HG03159 (cell line): ENCODE data around the gene PPARGC1A.

Source experiments
- ATAC-seq: cut with Tn5 transposase; IDR thresholded peaks from one replicate; pipeline ENCODE4 v1.9.1; 2021; ENCODE audit warnings: mild to moderate bottlenecking, moderate library complexity; ENCODE audit not compliant: unreplicated experiment

The PPARGC1A gene

GRCh38 chr4:23911675-23912455 lies 22.0 kb upstream of the PPARGC1A start:
- no peak for ATAC-seq

- ATAC-seq = no peak
These were observed 19.8 kb upstream of the PPARGC1A start for GRCh38 chr4:23909671-23910070.

DNA sequence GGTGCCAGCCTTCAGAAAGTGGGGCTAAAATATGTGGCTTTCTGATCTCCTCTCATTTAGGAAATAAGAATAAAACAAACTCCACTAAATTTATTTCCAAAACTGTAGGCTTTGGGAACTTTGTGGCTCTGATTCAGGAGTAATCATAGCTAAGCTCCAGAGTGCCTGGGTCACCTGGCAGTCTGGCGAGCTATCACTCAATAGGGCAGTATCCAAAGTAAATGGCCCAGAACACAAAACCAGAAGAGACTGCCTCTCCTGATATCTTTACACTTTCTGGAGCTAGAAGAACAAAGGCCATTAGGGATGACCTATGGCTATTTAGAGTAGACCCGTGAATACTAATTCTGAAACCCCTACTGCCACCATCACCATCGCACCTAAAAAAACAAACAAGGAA lies 17.0 kb upstream of the PPARGC1A start:
- ATAC-seq = no peak

GRCh38 chr4:23904639-23905071 lies 14.8 kb upstream of the PPARGC1A start:
- ATAC-seq = no peak

DNA sequence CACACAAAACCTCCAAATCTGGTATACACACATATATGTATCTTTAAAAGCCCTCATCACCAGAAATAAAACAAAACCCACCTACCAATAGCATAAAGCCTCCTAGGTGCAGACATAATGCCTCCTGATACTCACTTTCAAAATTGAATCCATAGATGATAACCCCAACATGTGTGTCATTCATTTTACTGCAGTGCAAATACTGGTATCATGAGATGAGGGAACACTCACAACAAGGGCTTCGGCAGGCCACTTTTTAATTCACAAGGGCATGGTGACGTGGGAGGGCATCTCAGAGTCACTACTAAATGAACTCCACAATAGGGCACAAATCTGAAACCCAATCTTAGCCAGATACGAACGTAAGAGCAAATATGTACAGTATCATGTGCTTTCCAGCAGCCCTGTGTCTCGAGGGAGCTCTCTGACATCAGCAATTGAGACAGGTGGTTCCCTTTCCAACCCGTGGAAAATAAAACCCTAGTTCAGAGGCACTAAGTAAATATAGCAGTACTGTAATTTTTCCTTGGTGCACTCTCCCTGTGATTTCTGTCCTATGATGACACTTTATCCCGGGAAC lies 14.1 kb upstream of the PPARGC1A start:
- no peak for ATAC-seq

- no peak for ATAC-seq
These were observed 12.5 kb upstream of the PPARGC1A start for GRCh38 chr4:23902222-23902804.

- ATAC-seq = no peak
These were observed 10.8 kb upstream of the PPARGC1A start for GRCh38 chr4:23900636-23901035.

- ATAC-seq = no peak
These were observed 9.7 kb upstream of the PPARGC1A start for GRCh38 chr4:23899565-23899964.

GRCh38 chr4:23897564-23898109 lies 7.8 kb upstream of the PPARGC1A start:
- no peak for ATAC-seq

- ATAC-seq = no peak
These were observed 4.2 kb upstream of the PPARGC1A start for GRCh38 chr4:23894021-23894420.

- ATAC-seq = no peak
These were observed 1.2 kb upstream of the PPARGC1A start for GRCh38 chr4:23891064-23891421.

DNA sequence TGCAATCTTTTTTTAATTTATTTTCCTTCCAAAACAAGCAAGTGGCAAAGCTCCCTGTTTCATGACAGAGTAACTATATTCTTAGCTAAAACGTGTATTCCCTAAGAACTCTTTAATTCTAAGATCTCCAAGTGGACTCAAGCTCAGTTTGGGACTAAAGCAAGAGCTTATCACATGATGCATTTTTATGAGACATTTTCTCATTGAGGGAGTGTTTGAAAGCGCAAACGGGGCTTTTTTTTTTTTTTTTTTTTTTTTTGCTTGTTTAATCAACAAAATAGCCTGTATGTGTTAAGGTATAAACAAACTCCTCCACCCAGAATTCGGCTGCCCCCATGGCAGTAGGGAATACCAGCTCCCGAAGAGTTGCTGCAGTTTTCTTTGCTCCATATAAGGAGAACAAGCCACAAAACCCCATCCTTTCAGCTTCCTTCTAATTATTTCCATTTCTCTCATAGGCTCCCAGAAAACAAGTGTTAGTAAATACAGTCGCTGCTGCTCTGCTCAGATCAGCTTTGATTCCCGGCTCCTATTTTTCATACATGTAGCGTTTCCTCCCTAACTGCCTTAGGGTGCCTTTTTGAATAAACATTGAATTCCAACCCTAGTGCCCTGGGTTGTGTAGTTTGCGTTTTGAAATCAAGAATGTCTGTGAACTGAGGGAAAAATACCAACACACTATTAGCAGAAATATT lies 669 bp upstream of the PPARGC1A start:
- no peak for ATAC-seq

GRCh38 chr4:23889391-23889790 lies 456 bp downstream of the PPARGC1A start:
- ATAC-seq = no peak

GRCh38 chr4:23888421-23889319 lies 1.2 kb downstream of the PPARGC1A start:
- ATAC-seq = no peak

DNA sequence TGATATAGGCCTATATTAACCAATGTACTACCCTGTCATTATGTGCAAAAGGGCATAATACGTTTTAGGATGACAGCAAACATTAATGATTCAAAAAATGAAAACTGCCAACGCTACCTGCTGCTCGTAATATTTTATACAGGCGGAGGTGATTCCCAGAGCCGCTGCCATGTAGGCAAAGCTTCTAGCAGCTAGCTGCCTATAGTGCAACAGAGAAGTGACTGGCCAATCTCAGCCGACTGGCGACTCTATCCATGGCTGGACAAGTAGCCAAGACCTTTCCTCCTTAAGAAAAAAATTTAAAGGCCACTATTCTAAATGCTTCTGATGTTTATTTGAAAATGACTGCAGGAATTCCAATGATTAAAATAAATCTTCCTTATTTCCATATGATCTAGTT lies 1.9 kb downstream of the PPARGC1A start:
- no peak for ATAC-seq

DNA sequence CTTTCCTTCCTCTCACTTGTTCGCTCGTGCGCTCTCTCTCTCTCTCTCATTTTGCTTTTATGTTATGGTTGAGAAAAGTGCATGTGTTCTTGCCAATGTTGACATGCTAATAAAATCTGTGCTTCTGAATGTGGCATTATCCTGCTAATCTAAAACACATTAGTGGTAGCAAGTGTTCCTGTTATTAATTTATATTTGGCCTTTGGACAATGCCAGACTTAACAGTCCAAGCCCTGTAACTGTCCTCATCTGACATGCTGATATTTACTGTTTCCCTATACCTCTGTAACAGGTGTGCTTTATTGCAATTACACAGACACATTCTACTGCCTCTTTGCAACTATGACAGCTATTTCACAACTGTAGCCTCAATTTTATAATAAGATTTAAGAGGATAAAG lies 2.7 kb downstream of the PPARGC1A start:
- ATAC-seq = no peak

GRCh38 chr4:23885943-23886590 lies 3.8 kb downstream of the PPARGC1A start:
- no peak for ATAC-seq

DNA sequence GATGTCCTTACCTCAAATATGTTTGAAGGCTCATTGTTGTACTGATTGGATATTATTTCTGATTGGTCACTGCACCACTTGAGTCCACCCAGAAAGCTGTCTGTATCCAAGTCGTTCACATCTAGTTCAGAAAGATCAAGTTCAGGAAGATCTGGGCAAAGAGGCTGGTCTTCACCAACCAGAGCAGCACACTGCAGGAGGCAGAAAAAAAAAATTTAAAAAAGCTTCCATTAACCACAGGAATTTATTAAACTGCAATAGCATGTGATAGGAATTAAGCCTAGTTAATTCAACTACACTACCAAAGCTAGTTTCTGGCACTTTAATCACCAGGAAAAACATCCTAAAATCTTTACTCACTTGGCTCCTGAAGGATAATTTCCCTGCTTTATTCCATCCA lies 5.1 kb downstream of the PPARGC1A start:
- ATAC-seq = no peak

DNA sequence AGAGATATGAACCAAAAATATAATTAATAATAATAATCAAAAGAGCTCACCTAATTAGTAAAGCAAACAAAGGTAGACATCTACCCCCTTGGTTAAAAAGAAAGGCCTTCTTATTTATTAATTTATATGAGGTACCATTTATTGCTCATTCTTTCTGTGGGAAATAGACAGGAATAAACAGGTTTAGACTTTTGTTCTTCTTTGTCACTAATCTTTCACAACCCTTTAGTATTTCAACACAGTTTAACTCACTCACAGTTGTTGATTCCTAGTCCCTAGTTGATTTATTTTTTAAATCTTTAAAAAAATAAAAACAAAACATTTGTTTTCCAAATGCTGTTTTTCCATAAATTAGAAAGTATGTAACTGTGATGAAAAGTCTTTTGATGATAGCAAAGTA lies 5.6 kb downstream of the PPARGC1A start:
- no peak for ATAC-seq

DNA sequence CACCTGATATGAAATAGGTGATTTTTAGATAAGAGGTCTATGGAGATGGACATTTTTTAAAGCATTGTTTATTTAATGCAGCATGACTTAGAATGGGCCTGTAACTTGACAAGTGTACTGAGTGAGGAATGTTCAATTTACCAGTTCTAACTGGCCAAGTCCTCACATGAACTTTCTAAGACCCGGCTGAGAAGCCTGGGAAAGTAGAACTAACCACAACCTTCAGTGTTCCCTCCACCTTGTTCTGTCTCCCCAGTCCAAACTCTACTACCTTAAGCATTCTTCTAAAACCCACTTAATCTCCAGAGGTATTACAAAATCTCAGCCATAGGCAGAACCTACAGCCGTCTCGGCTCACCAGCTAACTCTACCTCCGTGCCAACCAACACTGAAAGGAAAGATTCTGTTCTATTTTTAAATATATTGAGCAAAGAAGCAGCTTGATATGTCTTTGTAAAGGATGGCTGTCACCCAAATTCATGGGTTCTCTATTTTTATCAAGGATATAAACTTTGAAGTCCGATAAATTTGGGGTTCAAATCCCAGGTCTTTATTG lies 6.8 kb downstream of the PPARGC1A start:
- ATAC-seq = no peak
